CMK (cell line): Measurements from ENCODE around the gene SOS2.
"Not testable (repeated sequence)": the region's sequence is repeated elsewhere in the genome, so short reads cannot be mapped to it uniquely, and the experiment has no call there.

Experiments used
- DNase-seq: peaks from one replicate; pipeline ENCODE4 v3.0.0-alpha.2; 2010; ENCODE audit warnings: low read depth

Gene SOS2

GRCh38 chr14:50225974-50226297, 5.4 kb downstream of the SOS2 start:
- DNase-seq = peak; percentile 27

GRCh38 chr14:50225067-50225973, 6.1 kb downstream of the SOS2 start:
- DNase-seq = no peak

GRCh38 chr14:50222055-50222613, 9.2 kb downstream of the SOS2 start:
- no peak for DNase-seq

- no peak for DNase-seq
Observed at GRCh38 chr14:50218501-50218900, 12.9 kb downstream of the SOS2 start.

GRCh38 chr14:50215416-50215815, 16.0 kb downstream of the SOS2 start:
- no peak for DNase-seq

GRCh38 chr14:50213795-50214194, 17.6 kb downstream of the SOS2 start:
- DNase-seq = no peak

- no peak for DNase-seq
Observed at GRCh38 chr14:50212726-50213125, 18.7 kb downstream of the SOS2 start.

GRCh38 chr14:50210074-50210473, 21.3 kb downstream of the SOS2 start:
- DNase-seq = no peak

- DNase-seq = no peak
Observed at GRCh38 chr14:50198499-50198898, 32.9 kb downstream of the SOS2 start.

GRCh38 chr14:50191499-50191898, 39.9 kb downstream of the SOS2 start:
- DNase-seq = no peak

GRCh38 chr14:50186107-50186506, 45.3 kb downstream of the SOS2 start:
- DNase-seq = no peak

- DNase-seq = no peak
Observed at GRCh38 chr14:50173891-50174290, 57.5 kb downstream of the SOS2 start.

GRCh38 chr14:50171895-50172294, 59.5 kb downstream of the SOS2 start:
- DNase-seq = no peak

- not testable (repeated sequence) for DNase-seq
Observed at GRCh38 chr14:50167381-50167780, 64.0 kb downstream of the SOS2 start.

GRCh38 chr14:50156111-50156510, 75.3 kb downstream of the SOS2 start:
- DNase-seq = no peak

GRCh38 chr14:50148799-50149198, 82.6 kb downstream of the SOS2 start:
- DNase-seq = no peak

- no peak for DNase-seq
Observed at GRCh38 chr14:50139192-50139591, 92.2 kb downstream of the SOS2 start.

GRCh38 chr14:50127802-50128201, 103.6 kb downstream of the SOS2 start:
- DNase-seq = no peak

GRCh38 chr14:50123062-50123461, 108.3 kb downstream of the SOS2 start:
- DNase-seq = no peak

GRCh38 chr14:50122291-50122690, 109.1 kb downstream of the SOS2 start:
- no peak for DNase-seq

- no peak for DNase-seq
Observed at GRCh38 chr14:50121486-50121885, 109.9 kb downstream of the SOS2 start.

- DNase-seq = no peak
Observed at GRCh38 chr14:50117456-50117855, 113.9 kb downstream of the SOS2 start.

- DNase-seq = no peak
Observed at GRCh38 chr14:50116966-50117365, 114.4 kb downstream of the SOS2 start.
